IPS-18a (cell line): ENCODE results near the gene SLC25A51.
"Not testable (repeated sequence)": the region's sequence is repeated elsewhere in the genome, so short reads cannot be mapped to it uniquely, and the experiment has no call there.

Source experiments
- H3K27ac ChIP-seq: one replicate; pipeline ENCODE4 v1.5.1; 2013; ENCODE audit warnings: low read length
- H3K27me3 ChIP-seq: one replicate; pipeline ENCODE4 v1.6.1; 2013; ENCODE audit warnings: mild to moderate bottlenecking, low read length; ENCODE audit not compliant: control insufficient read depth, insufficient read depth
- H3K36me3 ChIP-seq: one replicate; pipeline ENCODE4 v1.6.1; 2013; ENCODE audit warnings: low read depth, low read length; ENCODE audit not compliant: control insufficient read depth
- H3K4me1 ChIP-seq: one replicate; pipeline ENCODE4 v1.6.1; 2013; ENCODE audit warnings: low read depth, low read length; ENCODE audit not compliant: control insufficient read depth
- H3K4me3 ChIP-seq: one replicate; pipeline ENCODE4 v1.5.1; 2013; ENCODE audit warnings: low read length
- H3K9ac ChIP-seq: one replicate; pipeline ENCODE4 v1.6.1; 2013; ENCODE audit warnings: mild to moderate bottlenecking, low read length, moderate library complexity
- H3K9me3 ChIP-seq: one replicate; pipeline ENCODE4 v1.6.1; 2013; ENCODE audit warnings: low read depth, low read length; ENCODE audit not compliant: control insufficient read depth

Gene SLC25A51

DNA sequence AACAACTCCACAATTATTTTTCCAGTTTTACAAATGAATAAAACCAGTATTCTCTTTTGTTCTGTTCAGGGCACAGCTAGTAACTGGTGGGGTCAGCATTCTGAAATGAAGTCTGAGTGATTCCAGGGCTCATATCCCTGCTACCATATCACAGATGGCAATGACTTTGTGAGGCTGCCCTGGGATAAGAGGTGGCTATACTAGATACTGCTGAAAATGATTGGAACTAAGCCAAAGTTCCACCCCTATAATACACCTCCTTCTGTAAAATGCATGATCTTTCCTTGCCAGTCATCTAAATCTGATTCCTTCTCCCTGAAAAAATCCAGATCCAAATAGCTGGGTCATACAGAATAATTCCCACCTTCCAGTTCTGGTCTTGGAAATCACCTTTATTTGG is 14.4 kb downstream of the SLC25A51 start:
- H3K27ac ChIP-seq, result no peak overlapping the region
- no peak overlapping the region for H3K9ac ChIP-seq
- H3K27me3 ChIP-seq, result no peaks in the 10 kb centered on the region
- no peaks in the 10 kb centered on the region for H3K9me3 ChIP-seq
- H3K4me1 ChIP-seq, result no peaks in the 10 kb centered on the region
- H3K36me3 ChIP-seq, result peaks cover 7% of the 10 kb centered on the region
- no peak overlapping the region for H3K4me3 ChIP-seq

GRCh38 chr9:37887977-37888583 is 15.8 kb downstream of the SLC25A51 start:
- not testable (repeated sequence) for H3K36me3 ChIP-seq, H3K9ac ChIP-seq, H3K27me3 ChIP-seq, H3K4me1 ChIP-seq, H3K4me3 ChIP-seq, H3K27ac ChIP-seq, H3K9me3 ChIP-seq

DNA sequence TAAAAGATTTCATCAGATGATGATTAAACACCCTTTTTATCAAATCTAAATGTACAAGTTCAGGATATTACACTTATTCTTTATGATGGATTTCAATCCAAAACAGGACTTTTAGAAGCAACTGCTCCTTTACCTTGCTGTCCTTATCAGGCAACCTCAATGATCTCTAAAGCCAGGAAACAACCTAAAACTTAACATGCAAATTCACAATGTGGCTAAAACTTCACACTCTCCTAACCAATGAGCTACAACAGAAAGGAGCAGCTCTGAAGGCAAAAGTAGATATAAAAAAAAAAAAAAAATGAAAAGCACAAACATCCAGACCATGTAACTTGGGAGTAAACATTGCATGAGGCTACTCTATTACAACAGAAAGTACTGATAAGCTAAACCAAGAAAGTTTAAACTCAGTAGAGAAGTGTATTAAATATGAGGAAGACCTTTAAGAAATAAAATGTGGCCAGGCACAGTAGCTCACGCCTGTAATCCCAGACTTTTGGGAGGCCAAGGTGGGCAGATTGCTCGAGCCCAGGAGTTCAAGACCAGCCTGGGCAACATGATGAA is 22.9 kb downstream of the SLC25A51 start:
- H3K9me3 ChIP-seq, result peaks cover 6% of the 10 kb centered on the region
- H3K9ac ChIP-seq, result no peak overlapping the region
- no peaks in the 10 kb centered on the region for H3K4me1 ChIP-seq

GRCh38 chr9:37876376-37876775 is 27.6 kb downstream of the SLC25A51 start:
- Histone ChIP-seq H3K36me3 (no peaks in the 10 kb centered on the region), H3K4me1 (no peaks in the 10 kb centered on the region), H3K27me3 (no peaks in the 10 kb centered on the region), H3K27ac (no peak overlapping the region), H3K9me3 (peaks cover 6% of the 10 kb centered on the region), H3K9ac (no peak overlapping the region), H3K4me3 (no peak overlapping the region)

More for the DNA sequence above, 22.9 kb downstream of the SLC25A51 start:
- H3K36me3 ChIP-seq, result no peaks in the 10 kb centered on the region
- H3K27ac ChIP-seq, result no peak overlapping the region
- H3K4me3 ChIP-seq, result no peak overlapping the region
- no peaks in the 10 kb centered on the region for H3K27me3 ChIP-seq

- H3K4me3 ChIP-seq, result no peak overlapping the region
- no peaks in the 10 kb centered on the region for H3K36me3 ChIP-seq
- no peak overlapping the region for H3K9ac ChIP-seq
- no peaks in the 10 kb centered on the region for H3K27me3 ChIP-seq
- H3K9me3 ChIP-seq, result peaks cover 6% of the 10 kb centered on the region
- no peak overlapping the region for H3K27ac ChIP-seq
- no peaks in the 10 kb centered on the region for H3K4me1 ChIP-seq
Observed at GRCh38 chr9:37873955-37874354, 30.0 kb downstream of the SLC25A51 start.

DNA sequence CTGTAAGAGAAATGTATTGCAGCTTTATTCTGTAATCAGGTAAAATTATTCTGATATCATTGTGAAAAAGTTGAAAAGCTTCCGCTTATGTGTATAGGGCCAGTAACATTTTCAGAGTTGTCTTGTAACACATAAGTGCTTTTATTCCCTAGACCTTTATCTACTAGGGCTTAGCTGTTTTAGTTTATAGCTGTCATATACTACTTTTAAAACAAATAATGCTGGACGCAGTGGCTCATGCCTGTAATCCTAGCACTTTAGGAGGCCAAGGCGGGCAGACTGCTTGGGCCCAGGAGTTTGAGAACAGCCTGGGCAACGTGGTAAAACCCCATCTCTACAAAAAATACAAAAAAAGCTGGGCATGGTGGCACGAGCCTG is 33.1 kb downstream of the SLC25A51 start:
- no peak overlapping the region for H3K9ac ChIP-seq
- no peak overlapping the region for H3K27ac ChIP-seq
- H3K27me3 ChIP-seq, result no peaks in the 10 kb centered on the region
- H3K36me3 ChIP-seq, result no peaks in the 10 kb centered on the region
- H3K4me3 ChIP-seq, result no peak overlapping the region
- H3K9me3 ChIP-seq, result no peaks in the 10 kb centered on the region
- H3K4me1 ChIP-seq, result no peaks in the 10 kb centered on the region

GRCh38 chr9:37870081-37870798 is 33.7 kb downstream of the SLC25A51 start:
- H3K27ac ChIP-seq, result no peak overlapping the region
- H3K9me3 ChIP-seq, result no peaks in the 10 kb centered on the region
- no peak overlapping the region for H3K9ac ChIP-seq
- no peaks in the 10 kb centered on the region for H3K4me1 ChIP-seq
- H3K27me3 ChIP-seq, result no peaks in the 10 kb centered on the region
- no peaks in the 10 kb centered on the region for H3K36me3 ChIP-seq
- no peak overlapping the region for H3K4me3 ChIP-seq

GRCh38 chr9:37862530-37862929 is 41.4 kb downstream of the SLC25A51 start:
- H3K4me1 ChIP-seq, result no peaks in the 10 kb centered on the region
- H3K27ac ChIP-seq, result no peak overlapping the region
- H3K36me3 ChIP-seq, result peaks cover 17% of the 10 kb centered on the region
- H3K4me3 ChIP-seq, result no peak overlapping the region
- no peak overlapping the region for H3K9ac ChIP-seq
- H3K9me3 ChIP-seq, result no peaks in the 10 kb centered on the region
- H3K27me3 ChIP-seq, result no peaks in the 10 kb centered on the region

DNA sequence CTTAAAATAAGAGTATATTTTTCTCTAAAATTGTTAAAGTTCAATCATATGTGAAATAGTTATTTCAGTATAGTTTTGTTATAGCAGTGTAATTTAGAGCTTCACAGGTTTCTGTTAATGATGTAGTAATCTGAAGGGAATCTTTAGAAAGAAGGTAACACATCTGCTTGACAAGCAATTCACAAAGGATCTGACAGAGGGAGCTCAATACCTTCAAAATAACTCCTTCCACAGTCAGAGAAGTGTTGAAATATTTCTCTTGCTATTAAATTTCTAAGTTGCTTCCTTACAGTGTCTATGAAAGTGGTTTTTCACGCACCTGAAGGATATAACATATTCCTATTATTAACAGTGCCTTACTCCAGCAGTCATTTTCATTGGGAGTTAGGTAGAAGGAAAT is 44.9 kb downstream of the SLC25A51 start:
- Histone ChIP-seq H3K27ac (no peak overlapping the region), H3K4me1 (no peaks in the 10 kb centered on the region), H3K9me3 (no peaks in the 10 kb centered on the region), H3K36me3 (peaks cover 17% of the 10 kb centered on the region), H3K4me3 (no peak overlapping the region), H3K27me3 (no peaks in the 10 kb centered on the region), H3K9ac (no peak overlapping the region)

GRCh38 chr9:37856551-37856950 is 47.4 kb downstream of the SLC25A51 start:
- Histone ChIP-seq H3K27ac (no peak overlapping the region), H3K27me3 (no peaks in the 10 kb centered on the region), H3K4me3 (no peak overlapping the region), H3K4me1 (no peaks in the 10 kb centered on the region), H3K9me3 (no peaks in the 10 kb centered on the region), H3K36me3 (peaks cover 10% of the 10 kb centered on the region), H3K9ac (no peak overlapping the region)

DNA sequence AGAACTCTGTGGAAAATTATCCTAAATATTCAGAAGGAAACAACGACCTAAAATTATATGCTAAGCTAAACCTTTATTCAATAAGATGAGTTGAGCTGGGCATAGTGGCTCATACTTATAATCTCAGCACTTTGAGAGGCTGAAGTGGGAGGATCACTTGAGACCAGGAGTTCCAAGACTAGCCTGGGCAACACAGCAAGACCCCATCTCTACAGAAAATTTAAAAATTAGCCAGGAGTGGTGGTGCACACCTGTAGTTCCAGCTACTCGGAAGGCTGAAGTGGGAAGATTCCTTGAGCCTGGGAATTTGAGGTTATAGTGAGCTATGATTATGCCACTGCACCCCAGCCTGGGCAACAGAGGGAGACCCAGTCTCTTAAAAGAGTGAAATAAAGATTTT is 51.7 kb downstream of the SLC25A51 start:
- Histone ChIP-seq H3K9ac (no peak overlapping the region), H3K27me3 (no peaks in the 10 kb centered on the region), H3K36me3 (no peaks in the 10 kb centered on the region), H3K9me3 (no peaks in the 10 kb centered on the region), H3K4me1 (no peaks in the 10 kb centered on the region), H3K4me3 (no peak overlapping the region), H3K27ac (no peak overlapping the region)
